ENCODE results near the gene NCAM1. TPM values are rescaled to one million over a fixed set of nuclear protein-coding genes. Genes with fewer than 3 reads are reported as not detected.
A peak's percentile ranks its signal among the peaks of the same experiment; 100 is the strongest.

NCAM1 gene
- total RNA-seq, 1 donor from 2014 or later, result 0.60 TPM

GRCh38 chr11:113260541-113260940, 299.3 kb downstream of the NCAM1 start:
- no peak for ATAC-seq

- ATAC-seq, result peak; percentile 43
Measured at GRCh38 chr11:113261709-113262475, 300.7 kb downstream of the NCAM1 start.

GRCh38 chr11:113262594-113262993, 301.4 kb downstream of the NCAM1 start:
- ATAC-seq, result no peak

- peak; percentile 75 for ATAC-seq
Measured at GRCh38 chr11:113263458-113264259, 302.4 kb downstream of the NCAM1 start.

- ATAC-seq, result no peak
Measured at GRCh38 chr11:113265362-113265761, 304.1 kb downstream of the NCAM1 start.

- no peak for ATAC-seq
Measured at GRCh38 chr11:113267493-113267892, 306.3 kb downstream of the NCAM1 start.

- no peak for ATAC-seq
Measured at GRCh38 chr11:113269096-113269495, 307.9 kb downstream of the NCAM1 start.

GRCh38 chr11:113269636-113270035, 308.4 kb downstream of the NCAM1 start:
- ATAC-seq, result no peak

- ATAC-seq, result no peak
Measured at GRCh38 chr11:113270080-113270479, 308.9 kb downstream of the NCAM1 start.

- no peak for ATAC-seq
Measured at GRCh38 chr11:113271551-113272245, 310.5 kb downstream of the NCAM1 start.

GRCh38 chr11:113272281-113272680, 311.1 kb downstream of the NCAM1 start:
- no peak for ATAC-seq

- no peak for ATAC-seq
Measured at GRCh38 chr11:113272927-113273615, 311.9 kb downstream of the NCAM1 start.

- no peak for ATAC-seq
Measured at GRCh38 chr11:113273720-113274119, 312.5 kb downstream of the NCAM1 start.

- ATAC-seq, result no peak
Measured at GRCh38 chr11:113274713-113275582, 313.7 kb downstream of the NCAM1 start.

- no peak for ATAC-seq
Measured at GRCh38 chr11:113275602-113276001, 314.4 kb downstream of the NCAM1 start.

- ATAC-seq, result no peak
Measured at GRCh38 chr11:113276466-113276865, 315.2 kb downstream of the NCAM1 start.

GRCh38 chr11:113277907-113278306, 316.7 kb downstream of the NCAM1 start:
- no peak for ATAC-seq

- no peak for ATAC-seq
Measured at GRCh38 chr11:113278481-113278880, 317.3 kb downstream of the NCAM1 start.

- no peak for ATAC-seq
Measured at GRCh38 chr11:113278925-113279324, 317.7 kb downstream of the NCAM1 start.

GRCh38 chr11:113279591-113279990, 318.4 kb downstream of the NCAM1 start:
- ATAC-seq, result no peak

- ATAC-seq, result no peak
Measured at GRCh38 chr11:113281052-113281725, 320.0 kb downstream of the NCAM1 start.
